HG03439 (cell line): ENCODE results near the gene PLBD2.

ENCODE experiments used
- ATAC-seq: cut with Tn5 transposase; IDR thresholded peaks from one replicate; pipeline ENCODE4 v1.9.1; 2021; ENCODE audit warnings: mild to moderate bottlenecking, moderate library complexity; ENCODE audit not compliant: unreplicated experiment

The PLBD2 gene

DNA sequence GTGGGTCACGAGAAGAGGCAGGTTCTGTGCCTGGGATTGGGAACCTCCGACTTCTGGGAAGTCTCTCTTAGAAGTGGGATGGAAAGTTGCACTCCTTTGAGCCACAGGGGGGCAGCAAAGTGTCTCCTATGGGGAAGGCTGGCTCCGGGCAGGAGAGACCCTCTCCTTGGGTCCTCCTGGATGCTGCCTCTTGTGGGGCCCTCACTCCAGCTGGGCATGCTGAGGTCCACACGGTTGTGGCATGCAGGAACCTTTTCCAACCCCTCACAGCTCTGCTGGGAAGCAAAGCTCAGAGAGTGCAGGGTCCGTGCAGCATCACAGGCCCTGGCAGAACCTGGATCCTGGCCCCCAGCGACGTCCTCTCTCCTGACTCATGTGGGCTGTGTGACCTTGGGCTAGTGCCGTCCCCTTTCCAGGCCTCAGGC, 81.2 kb downstream of the PLBD2 start:
- no peak for ATAC-seq

DNA sequence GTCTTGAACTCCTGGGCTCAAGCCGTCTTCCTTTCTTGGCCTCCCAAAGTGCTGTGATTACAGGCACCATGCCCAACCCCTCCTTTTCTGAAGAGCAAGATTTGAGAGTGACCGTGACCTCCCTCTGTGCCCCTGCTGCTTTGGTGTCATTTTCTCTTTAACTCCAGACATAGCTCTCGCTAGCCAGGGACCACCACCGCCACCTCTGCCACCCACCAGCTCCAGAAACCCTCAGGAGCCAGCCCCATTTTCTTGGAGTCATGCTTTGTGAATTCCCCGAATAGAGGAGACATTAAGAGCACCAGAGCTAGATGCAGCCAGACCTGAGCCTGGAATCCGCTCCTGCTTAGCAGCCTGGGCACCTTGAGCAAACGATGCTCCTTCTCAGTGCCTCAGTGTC, 81.9 kb downstream of the PLBD2 start:
- ATAC-seq: no peak
